Fibroblast of the conjunctiva (primary cell): ENCODE measurements around the gene FAM124B.
"Not testable (repeated sequence)": the region's sequence is repeated elsewhere in the genome, so short reads cannot be mapped to it uniquely, and the experiment has no call there.

Experiments used
- DNase-seq: peaks from one replicate; pipeline ENCODE4 v3.0.0-alpha.2; 2010; ENCODE audit warnings: low read depth

Gene FAM124B

GRCh38 chr2:224413381-224413780, 11.5 kb upstream of the FAM124B start:
- DNase-seq: no peak

- peak; percentile 27 for DNase-seq
Measured at GRCh38 chr2:224412141-224413015, 10.5 kb upstream of the FAM124B start.

- no peak for DNase-seq
Measured at GRCh38 chr2:224410946-224411561, 9.1 kb upstream of the FAM124B start.

GRCh38 chr2:224408676-224409075, 6.8 kb upstream of the FAM124B start:
- no peak for DNase-seq

- no peak for DNase-seq
Measured at GRCh38 chr2:224407241-224407701, 5.4 kb upstream of the FAM124B start.

- no peak for DNase-seq
Measured at GRCh38 chr2:224405841-224406370, 4.0 kb upstream of the FAM124B start.

GRCh38 chr2:224405412-224405811, 3.5 kb upstream of the FAM124B start:
- DNase-seq: no peak

- DNase-seq: no peak
Measured at GRCh38 chr2:224404796-224405195, 2.9 kb upstream of the FAM124B start.

GRCh38 chr2:224403657-224404056, 1.8 kb upstream of the FAM124B start:
- no peak for DNase-seq

- no peak for DNase-seq
Measured at GRCh38 chr2:224400886-224401632, 848 bp downstream of the FAM124B start.

- no peak for DNase-seq
Measured at GRCh38 chr2:224400174-224400810, 1.6 kb downstream of the FAM124B start.

GRCh38 chr2:224398289-224398688, 3.6 kb downstream of the FAM124B start:
- DNase-seq: no peak

- DNase-seq: not testable (repeated sequence)
Measured at GRCh38 chr2:224397100-224397499, 4.8 kb downstream of the FAM124B start.

- DNase-seq: no peak
Measured at GRCh38 chr2:224395620-224396390, 6.1 kb downstream of the FAM124B start.

- no peak for DNase-seq
Measured at GRCh38 chr2:224393157-224393872, 8.6 kb downstream of the FAM124B start.

- no peak for DNase-seq
Measured at GRCh38 chr2:224392545-224392944, 9.4 kb downstream of the FAM124B start.

GRCh38 chr2:224389317-224389716, 12.6 kb downstream of the FAM124B start:
- DNase-seq: no peak

- DNase-seq: no peak
Measured at GRCh38 chr2:224386876-224387275, 15.0 kb downstream of the FAM124B start.

GRCh38 chr2:224382973-224383555, 18.8 kb downstream of the FAM124B start:
- no peak for DNase-seq

- not testable (repeated sequence) for DNase-seq
Measured at GRCh38 chr2:224382280-224382647, 19.6 kb downstream of the FAM124B start.
